HepG2 (cell line): ENCODE measurements around the gene DENND5B. TPM values are rescaled to one million over a fixed set of nuclear protein-coding genes. Genes with fewer than 3 reads are reported as not detected.

Source experiments
- ATAC-seq: fragments of 200-7000 bp; cut with Tn5 transposase; 3 replicates; pipeline ENCODE4 v1.9.1; 2020; ENCODE audit warnings: mild to moderate bottlenecking, moderate library complexity
- BruUV-seq: library from RNA; stranded (reverse); fragments of 400-500 nt; replicated peaks from 2 replicates; lab custom pipeline; 2021; lab: Mats Ljungman, UMichigan
- CTCF ChIA-PET: fragments of 300-600 bp; formaldehyde crosslinking; extraction: SDS; loops from one replicate; lab custom pipeline; 2021; ENCODE audit warnings: low total read pairs, inconsistent platforms, low intra/inter-chr PET ratio; lab: Yijun Ruan, JAX
- POLR2A ChIA-PET: fragments of 350-600 bp; sonication (Branson Sonifier 250); formaldehyde crosslinking; loops from one replicate; lab custom pipeline; 2020; ENCODE audit warnings: antibody characterized with exemption, inconsistent platforms; lab: Yijun Ruan, JAX
- DNase-seq: peaks from one replicate; pipeline ENCODE4 v3.0.0-alpha.2; 2015; ENCODE audit warnings: low spot score
- FAIRE-seq: peaks from 3 replicates; lab custom pipeline; 2011; peaks lifted over from hg19 to GRCh38; lab: Jason Lieb, UNC
- H2AFZ ChIP-seq: one replicate; pipeline ENCODE4 v1.6.1; 2011; ENCODE audit warnings: low read length, inconsistent platforms
- H3K27ac ChIP-seq: fragments of 300-600 bp; 3 replicates; pipeline ENCODE4 v1.8.0; 2011; ENCODE audit warnings: mixed run types, mild to moderate bottlenecking, mixed read lengths, low read length, inconsistent platforms; ENCODE audit not compliant: insufficient read depth; ENCODE audit errors: extremely low read length
- H3K27me3 ChIP-seq, 2 experiments: fragments of 200-600 bp in 1 of 2; 2 replicates in 1 of 2; 3 replicates in 1 of 2; pipeline versions ENCODE4 v1.6.0 to v1.8.0; 2011; ENCODE audit warnings: low read length in 2 of 2, mild to moderate bottlenecking in 2 of 2, moderate library complexity in 2 of 2, inconsistent platforms in 1 of 2; ENCODE audit not compliant: insufficient read depth in 2 of 2, control insufficient read depth in 1 of 2
- H3K36me3 ChIP-seq, 2 experiments: fragments of 200-600 bp in 1 of 2; replicated peaks in 1 of 2; 2 replicates in 1 of 2; 3 replicates in 1 of 2; pipeline versions ENCODE4 v1.5.1 to v1.8.0; 2011; ENCODE audit warnings: low read length in 2 of 2, inconsistent platforms in 1 of 2; ENCODE audit not compliant: insufficient read depth in 2 of 2, control insufficient read depth in 1 of 2
- H3K4me1 ChIP-seq: 2 replicates; pipeline ENCODE4 v1.5.1; 2012; ENCODE audit warnings: low read length, inconsistent platforms; ENCODE audit not compliant: insufficient read depth
- H3K4me2 ChIP-seq: 2 replicates; pipeline ENCODE4 v1.6.0; 2011; ENCODE audit warnings: low read depth, low read length, inconsistent platforms
- H3K4me3 ChIP-seq, 3 experiments: fragments of 200-600 bp in 1 of 3; sonication (generic), shearing (Covaris generic) in 1 of 3; replicated peaks in 1 of 3; 2 replicates each; pipeline ENCODE4 v1.5.1; 2011 to 2016; ENCODE audit warnings: low read length in 3 of 3, inconsistent platforms in 2 of 3, low read depth in 2 of 3, mild to moderate bottlenecking in 2 of 3, control low read depth in 1 of 3, mixed read lengths in 1 of 3; ENCODE audit not compliant: insufficient read depth in 1 of 3
- H3K79me2 ChIP-seq: one replicate; pipeline ENCODE4 v1.6.1; 2011; ENCODE audit warnings: low read length, inconsistent platforms; ENCODE audit not compliant: insufficient read depth
- H3K9ac ChIP-seq: 2 replicates; pipeline ENCODE4 v1.6.0; 2011; ENCODE audit warnings: mild to moderate bottlenecking, low read depth, low read length, inconsistent platforms; ENCODE audit not compliant: insufficient read depth
- H3K9me3 ChIP-seq: 2 replicates; pipeline ENCODE4 v1.5.1; 2012; ENCODE audit warnings: mild to moderate bottlenecking, low read length
- H4K20me1 ChIP-seq: 2 replicates; pipeline ENCODE4 v1.6.0; 2011; ENCODE audit warnings: inconsistent platforms, mild to moderate bottlenecking, low read length, moderate library complexity; ENCODE audit not compliant: insufficient read depth
- CHCHD3 ChIP-seq: sonication (generic); formaldehyde crosslinking; IDR thresholded peaks from 2 replicates; pipeline ENCODE4 v1.8.0; 2022; ENCODE audit warnings: mild to moderate bottlenecking, missing genetic modification reagents, moderate library complexity
- GTF2F1 ChIP-seq: fragments of 150-350 bp; IDR thresholded peaks from 2 replicates; pipeline ENCODE4 v1.6.1; 2014; ENCODE audit warnings: low read length
- KLF11 ChIP-seq: IDR thresholded peaks from 2 replicates; pipeline ENCODE4 v1.6.1; 2016; ENCODE audit warnings: missing compliant biosample characterization
- POGZ ChIP-seq: sonication (generic); formaldehyde crosslinking; IDR thresholded peaks from 2 replicates; pipeline ENCODE4 v1.4.0; 2020; ENCODE audit warnings: mild to moderate bottlenecking, missing genetic modification reagents
- PRDM15 ChIP-seq: sonication (generic); formaldehyde crosslinking; IDR thresholded peaks from 2 replicates; pipeline ENCODE4 v1.4.0; 2020; ENCODE audit warnings: missing genetic modification reagents
- TCF12 ChIP-seq, 2 experiments: fragments of 450-650 bp in 1 of 2; sonication (generic) in 1 of 2; formaldehyde crosslinking in 1 of 2; IDR thresholded peaks; 2 replicates each; pipeline versions ENCODE4 v1.6.1 to v1.8.0; 2017 to 2022; ENCODE audit warnings: antibody characterized with exemption in 1 of 2, mild to moderate bottlenecking in 1 of 2, missing genetic modification reagents in 1 of 2, moderate library complexity in 1 of 2
- ZFY ChIP-seq: sonication (generic); formaldehyde crosslinking; IDR thresholded peaks from 2 replicates; pipeline ENCODE4 v1.4.0; 2020; ENCODE audit warnings: missing genetic modification reagents
- WGBS: methylation state at CpG from one replicate; pipeline ENCODE4 v1.1.6; 2017; ENCODE audit warnings: low lambda C conversion rate; 5-methylcytosine and 5-hydroxymethylcytosine counted together
- in situ Hi-C: cut with HindIII; loops from 2 replicates; pipeline ENCODE4 v1.10.0; 2017; ENCODE audit warnings: low pct_unique_long_range_greater_than_20kb; ENCODE audit not compliant: extremely low pct_ligation_motif_present
- intact Hi-C: fragments of 100-400 bp; cut with micrococcal nuclease; formaldehyde crosslinking; loops from one replicate; pipeline ENCODE4 v1.10.0; 2022; ENCODE audit not compliant: unreplicated experiment
- polyA plus RNA-seq, 8 experiments: library from polyadenylated mRNA; depleted of rRNA in 3 of 8; stranded (reverse) in 7 of 8; unstranded in 1 of 8; fragments of >200 nt; fragmentation: Illumina TruSeq in 4 of 8; extraction: Trizol in 4 of 8; gene quantifications; 2 replicates each; pipeline versions ENCODE4 v1.2.1 to v1.2.3, GENCODE V29; 2011 to 2016; ENCODE audit warnings: low read depth in 4 of 8, missing spikeins in 1 of 8, mixed read lengths in 1 of 8; ENCODE audit not compliant: insufficient read depth in 1 of 8
- total RNA-seq, 5 experiments: library from RNA; depleted of rRNA; stranded (reverse); fragments of >200 nt; fragmentation: Illumina TruSeq; extraction: Trizol; gene quantifications; 2 replicates each; pipeline ENCODE4 v1.2.3, GENCODE V29; 2016; ENCODE audit warnings: low read depth in 1 of 5

DENND5B gene
- total and polyA plus RNA-seq, 2 of the 13 experiments (the other 11 are each of a cell fraction or from before 2014, with no cell fraction given), result 14.7 to 18.7 TPM

GRCh38 chr12:31444736-31445135 is 146.2 kb downstream of the DENND5B start:
- H3K79me2 ChIP-seq, result no peaks in the 10 kb centered on the region
- no peaks in the 10 kb centered on the region for H4K20me1 ChIP-seq
- POLR2A ChIA-PET, result no interaction called here
- no peak overlapping the region for H3K27ac ChIP-seq
- H3K9me3 ChIP-seq, result no peaks in the 10 kb centered on the region
- FAIRE-seq (no peak), DNase-seq (no peak), ATAC-seq (no peak)
- 91% methylated on average over 2 of the region's 2 CpGs for WGBS
- no peak overlapping the region for H3K4me3 ChIP-seq
- H3K4me1 ChIP-seq, result no peaks in the 10 kb centered on the region
- in situ Hi-C loops, result no loop called here
- CTCF ChIA-PET, result no interaction called here
- H3K36me3 ChIP-seq, result no peaks in the 10 kb centered on the region
- TSS peak; percentile 9 for BruUV-seq
- H3K4me2 ChIP-seq, result no peak overlapping the region
- no peaks in the 10 kb centered on the region for H3K27me3 ChIP-seq
- H2AFZ ChIP-seq, result no peak overlapping the region
- intact Hi-C loops, result no loop called here
- no peak overlapping the region for H3K9ac ChIP-seq
- TF ChIP-seq GTF2F1 (no peak), ZFY (CRISPR knock-in tag) (no peak), CHCHD3 (CRISPR knock-in tag) (no peak), POGZ (CRISPR knock-in tag) (no peak), TCF12 (IDR thresholded peaks at IDR 0.05) (no peak), TCF12 (CRISPR knock-in tag; IDR thresholded peaks at IDR 0.05) (no peak), KLF11 (CRISPR knock-in tag) (no peak), PRDM15 (CRISPR knock-in tag) (no peak)
